GM12875 (cell line): ENCODE measurements around the gene ETV5.

Experiments
- H3K4me3 ChIP-seq: one replicate; pipeline ENCODE4 v1.5.1; 2011; ENCODE audit warnings: low read depth, low read length, control low read depth
- TF ChIP-seq, protein P1 (sequence below): IDR thresholded peaks from 2 replicates; pipeline ENCODE4 v1.5.1; 2011; ENCODE audit warnings: low read depth, mild to moderate bottlenecking, control low read depth, inconsistent platforms, low read length, moderate library complexity, borderline replicate concordance; ENCODE audit not compliant: insufficient read depth

Gene ETV5

DNA sequence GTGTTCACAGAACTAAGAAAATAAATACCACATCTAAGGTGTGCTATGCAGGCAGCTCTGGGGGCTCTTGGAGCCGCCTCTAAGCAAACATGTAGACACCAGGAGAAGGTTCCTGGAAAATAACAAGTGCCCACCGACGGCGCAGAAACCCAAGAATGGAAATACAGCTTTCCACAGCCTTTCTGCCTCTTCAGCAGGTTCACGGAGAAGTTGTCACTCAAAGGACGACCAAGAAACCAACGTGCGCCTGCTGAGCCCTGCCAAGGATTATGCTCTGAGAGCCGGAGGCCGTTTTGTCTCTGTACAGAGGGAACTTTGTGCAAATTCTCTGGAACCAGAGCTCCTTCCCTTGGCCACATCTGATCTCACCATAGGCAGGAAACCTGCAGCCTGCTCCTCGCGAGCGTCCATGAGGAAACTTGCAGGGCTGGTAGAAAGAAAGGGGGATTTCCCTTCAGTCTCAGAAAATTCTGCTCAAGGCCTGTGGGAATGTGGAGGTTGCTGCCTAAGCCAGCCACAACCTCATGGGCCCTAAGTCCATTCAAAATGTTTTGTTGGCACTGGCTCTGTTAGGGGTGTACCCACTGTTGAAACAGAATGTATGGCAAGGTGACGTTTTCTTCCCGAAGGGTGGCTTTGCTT, 40.6 kb upstream of the ETV5 start:
- TF ChIP-seq, protein P1, sequence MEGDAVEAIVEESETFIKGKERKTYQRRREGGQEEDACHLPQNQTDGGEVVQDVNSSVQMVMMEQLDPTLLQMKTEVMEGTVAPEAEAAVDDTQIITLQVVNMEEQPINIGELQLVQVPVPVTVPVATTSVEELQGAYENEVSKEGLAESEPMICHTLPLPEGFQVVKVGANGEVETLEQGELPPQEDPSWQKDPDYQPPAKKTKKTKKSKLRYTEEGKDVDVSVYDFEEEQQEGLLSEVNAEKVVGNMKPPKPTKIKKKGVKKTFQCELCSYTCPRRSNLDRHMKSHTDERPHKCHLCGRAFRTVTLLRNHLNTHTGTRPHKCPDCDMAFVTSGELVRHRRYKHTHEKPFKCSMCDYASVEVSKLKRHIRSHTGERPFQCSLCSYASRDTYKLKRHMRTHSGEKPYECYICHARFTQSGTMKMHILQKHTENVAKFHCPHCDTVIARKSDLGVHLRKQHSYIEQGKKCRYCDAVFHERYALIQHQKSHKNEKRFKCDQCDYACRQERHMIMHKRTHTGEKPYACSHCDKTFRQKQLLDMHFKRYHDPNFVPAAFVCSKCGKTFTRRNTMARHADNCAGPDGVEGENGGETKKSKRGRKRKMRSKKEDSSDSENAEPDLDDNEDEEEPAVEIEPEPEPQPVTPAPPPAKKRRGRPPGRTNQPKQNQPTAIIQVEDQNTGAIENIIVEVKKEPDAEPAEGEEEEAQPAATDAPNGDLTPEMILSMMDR: no peak
- H3K4me3 ChIP-seq: no peak overlapping the region

DNA sequence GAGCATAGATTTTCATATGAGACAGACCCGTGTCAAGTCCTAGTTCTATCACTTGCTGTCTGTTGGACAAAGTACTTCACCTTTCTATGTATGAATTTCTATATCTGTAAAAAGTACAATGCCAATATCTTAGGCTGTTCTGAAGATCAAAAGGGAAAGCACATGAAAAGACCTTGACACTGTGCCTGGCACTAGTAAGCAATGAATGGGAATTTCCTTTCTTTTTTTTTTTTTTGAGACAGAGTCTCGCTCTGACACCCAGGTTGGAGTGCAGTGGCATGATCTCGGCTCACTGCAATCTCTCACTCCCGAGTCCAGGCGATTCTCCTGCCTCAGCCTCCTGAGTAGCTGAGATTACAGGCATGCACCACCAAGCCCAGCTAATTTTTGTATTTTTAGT, 35.4 kb upstream of the ETV5 start:
- TF ChIP-seq, protein P1: no peak

DNA sequence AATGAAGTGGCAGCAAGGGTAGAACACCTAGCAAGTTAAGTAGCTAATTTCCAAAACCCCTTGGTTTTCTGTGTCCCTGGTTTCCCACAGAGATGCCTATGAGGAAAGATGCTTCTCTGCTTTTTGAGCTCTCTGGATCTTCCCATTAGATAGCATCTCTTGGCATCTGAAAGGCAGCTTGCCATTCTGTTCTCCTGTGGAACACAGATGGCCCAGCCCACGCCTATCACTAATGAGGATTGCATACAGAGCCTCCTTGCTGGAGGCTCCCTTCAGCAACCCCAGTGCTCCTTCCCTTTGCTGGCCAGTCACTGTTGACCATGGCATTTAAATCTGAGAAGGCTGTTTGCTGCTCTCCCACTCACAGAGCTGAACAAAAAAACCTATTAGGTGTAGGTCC, 34.4 kb upstream of the ETV5 start:
- no peak overlapping the region for H3K4me3 ChIP-seq
- TF ChIP-seq, protein P1: no peak

More for the DNA sequence above, 35.4 kb upstream of the ETV5 start:
- H3K4me3 ChIP-seq: no peak overlapping the region

GRCh38 chr3:186142393-186142932, 33.6 kb upstream of the ETV5 start:
- H3K4me3 ChIP-seq: no peak overlapping the region
- TF ChIP-seq, protein P1: no peak

DNA sequence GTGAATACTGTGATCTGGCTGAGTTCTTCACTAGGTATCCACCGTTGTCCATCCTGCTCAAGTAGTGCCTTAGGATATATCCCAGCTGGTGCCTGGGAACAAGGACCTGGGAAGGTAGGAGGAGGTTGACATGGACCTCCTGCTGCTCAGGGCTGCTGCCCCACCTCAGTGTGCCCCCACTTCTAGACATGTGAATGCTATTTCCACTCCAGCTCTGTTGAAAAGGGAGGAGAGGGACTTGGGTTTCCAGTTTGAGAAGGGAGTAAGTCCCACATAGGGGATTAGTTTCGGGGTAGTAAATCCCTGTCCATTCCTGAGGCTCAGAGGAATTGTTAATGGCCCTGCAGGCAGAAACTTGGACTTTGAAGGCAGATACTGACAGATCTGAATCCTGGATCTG, 32.9 kb upstream of the ETV5 start:
- no peak overlapping the region for H3K4me3 ChIP-seq
- TF ChIP-seq, protein P1: no peak

DNA sequence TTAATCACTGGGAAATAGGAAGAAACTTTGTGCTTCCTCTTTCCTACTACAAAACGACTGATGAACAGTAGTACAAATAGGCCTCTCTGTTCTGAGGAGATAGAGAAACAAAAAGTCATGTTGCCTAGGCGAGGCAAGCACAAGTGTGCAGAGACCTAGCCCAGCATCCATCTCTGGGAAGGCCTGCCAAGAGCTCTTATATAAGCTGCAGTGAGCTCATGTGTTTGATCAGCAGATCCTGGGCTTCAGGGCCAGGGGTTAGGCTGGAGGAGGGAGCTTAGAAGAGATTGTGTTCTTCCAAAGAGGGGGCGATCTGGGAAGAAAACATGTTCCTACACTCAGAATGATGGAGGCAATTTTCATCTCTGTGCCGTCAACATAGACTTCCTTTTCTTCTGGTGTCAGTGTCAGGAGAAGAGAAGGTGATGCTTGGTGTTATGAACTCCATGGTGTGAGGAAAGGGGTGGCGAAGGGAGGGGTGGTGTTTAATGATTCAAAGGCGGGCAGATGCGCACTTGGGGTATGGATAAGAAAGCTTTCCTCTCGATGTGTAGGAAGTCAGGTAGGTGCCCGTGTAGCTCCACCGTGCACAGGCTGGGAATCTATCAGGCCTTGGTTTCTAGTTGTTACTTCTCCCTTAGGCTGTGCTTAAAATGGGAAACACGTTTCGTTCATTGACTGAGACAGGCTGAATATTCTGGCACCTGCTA, 29.5 kb upstream of the ETV5 start:
- TF ChIP-seq, protein P1: no peak
- no peak overlapping the region for H3K4me3 ChIP-seq
